ENCODE measurements around the gene SEMA4B. TPM values are rescaled to one million over a fixed set of nuclear protein-coding genes. Genes with fewer than 3 reads are reported as not detected.
A peak's percentile ranks its signal among the peaks of the same experiment; 100 is the strongest.

Gene SEMA4B
- total RNA-seq, 1 experiment from 2014 or later = 50.2 TPM

GRCh38 chr15:90189781-90190467 is 11.2 kb upstream of the SEMA4B start (continued):
- TF ChIP-seq, protein P1, sequence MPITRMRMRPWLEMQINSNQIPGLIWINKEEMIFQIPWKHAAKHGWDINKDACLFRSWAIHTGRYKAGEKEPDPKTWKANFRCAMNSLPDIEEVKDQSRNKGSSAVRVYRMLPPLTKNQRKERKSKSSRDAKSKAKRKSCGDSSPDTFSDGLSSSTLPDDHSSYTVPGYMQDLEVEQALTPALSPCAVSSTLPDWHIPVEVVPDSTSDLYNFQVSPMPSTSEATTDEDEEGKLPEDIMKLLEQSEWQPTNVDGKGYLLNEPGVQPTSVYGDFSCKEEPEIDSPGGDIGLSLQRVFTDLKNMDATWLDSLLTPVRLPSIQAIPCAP (CRISPR knock-in tag; IDR thresholded peaks at IDR 0.05) = no peak
- no peak for TF ChIP-seq RORB (CRISPR knock-in tag; IDR thresholded peaks at IDR 0.05)
- TF ChIP-seq, protein P2, sequence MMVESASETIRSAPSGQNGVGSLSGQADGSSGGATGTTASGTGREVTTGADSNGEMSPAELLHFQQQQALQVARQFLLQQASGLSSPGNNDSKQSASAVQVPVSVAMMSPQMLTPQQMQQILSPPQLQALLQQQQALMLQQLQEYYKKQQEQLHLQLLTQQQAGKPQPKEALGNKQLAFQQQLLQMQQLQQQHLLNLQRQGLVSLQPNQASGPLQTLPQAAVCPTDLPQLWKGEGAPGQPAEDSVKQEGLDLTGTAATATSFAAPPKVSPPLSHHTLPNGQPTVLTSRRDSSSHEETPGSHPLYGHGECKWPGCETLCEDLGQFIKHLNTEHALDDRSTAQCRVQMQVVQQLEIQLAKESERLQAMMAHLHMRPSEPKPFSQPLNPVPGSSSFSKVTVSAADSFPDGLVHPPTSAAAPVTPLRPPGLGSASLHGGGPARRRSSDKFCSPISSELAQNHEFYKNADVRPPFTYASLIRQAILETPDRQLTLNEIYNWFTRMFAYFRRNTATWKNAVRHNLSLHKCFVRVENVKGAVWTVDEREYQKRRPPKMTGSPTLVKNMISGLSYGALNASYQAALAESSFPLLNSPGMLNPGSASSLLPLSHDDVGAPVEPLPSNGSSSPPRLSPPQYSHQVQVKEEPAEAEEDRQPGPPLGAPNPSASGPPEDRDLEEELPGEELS (CRISPR knock-in tag; IDR thresholded peaks at IDR 0.05) = no peak
- TF ChIP-seq, protein P3, sequence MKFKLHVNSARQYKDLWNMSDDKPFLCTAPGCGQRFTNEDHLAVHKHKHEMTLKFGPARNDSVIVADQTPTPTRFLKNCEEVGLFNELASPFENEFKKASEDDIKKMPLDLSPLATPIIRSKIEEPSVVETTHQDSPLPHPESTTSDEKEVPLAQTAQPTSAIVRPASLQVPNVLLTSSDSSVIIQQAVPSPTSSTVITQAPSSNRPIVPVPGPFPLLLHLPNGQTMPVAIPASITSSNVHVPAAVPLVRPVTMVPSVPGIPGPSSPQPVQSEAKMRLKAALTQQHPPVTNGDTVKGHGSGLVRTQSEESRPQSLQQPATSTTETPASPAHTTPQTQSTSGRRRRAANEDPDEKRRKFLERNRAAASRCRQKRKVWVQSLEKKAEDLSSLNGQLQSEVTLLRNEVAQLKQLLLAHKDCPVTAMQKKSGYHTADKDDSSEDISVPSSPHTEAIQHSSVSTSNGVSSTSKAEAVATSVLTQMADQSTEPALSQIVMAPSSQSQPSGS (CRISPR knock-in tag; IDR thresholded peaks at IDR 0.05; ENCODE audit: borderline replicate concordance, low read depth) = no peak

- no peaks in the 10 kb centered on the region for H3K9me3 Mint-ChIP-seq
- H3K4me1 Mint-ChIP-seq = peaks cover 17% of the 10 kb centered on the region
- no peak for DNase-seq (ENCODE audit: low spot score)
- ATAC-seq = no peak
- H3K36me3 Mint-ChIP-seq = 0 out of 2 replicates have a peak, but pooled peaks cover 3% of the 10 kb centered on the region
- CTCF ChIA-PET = interaction anchor here (1.0 to 4.4 kb wide), 4 partner anchors 10 to 47 kb away, joined by 3 to 12 read pairs (median 7); partner anchors contain the start of gene SEMA4B
- POLR2A ChIA-PET = no interaction called here
- H3K27me3 Mint-ChIP-seq (ENCODE audit: low read depth) = no peaks in the 10 kb centered on the region
- H3K27ac Mint-ChIP-seq = peak overlapping the region; percentile 81; the same call in 1 of the 2 replicates
- no peak for TF ChIP-seq OVOL2 (CRISPR knock-in tag; IDR thresholded peaks at IDR 0.05; ENCODE audit: borderline replicate concordance)
- TF ChIP-seq E2F1 (CRISPR knock-in tag; IDR thresholded peaks at IDR 0.05) = no peak
- no peak for TF ChIP-seq ZBTB21 (CRISPR knock-in tag; IDR thresholded peaks at IDR 0.05; ENCODE audit: borderline replicate concordance)
- TF ChIP-seq PRRX2 (CRISPR knock-in tag; IDR thresholded peaks at IDR 0.05) = no peak
- no peak for TF ChIP-seq TEAD4 (CRISPR knock-in tag; IDR thresholded peaks at IDR 0.05)
- no peak for TF ChIP-seq GABPB1 (CRISPR knock-in tag; IDR thresholded peaks at IDR 0.05)
- no peak for TF ChIP-seq ZNF396 (CRISPR knock-in tag; IDR thresholded peaks at IDR 0.05; ENCODE audit: borderline replicate concordance)
- no peak overlapping the region for H3K4me3 Mint-ChIP-seq
Observed at GRCh38 chr15:90190606-90191343, 10.4 kb upstream of the SEMA4B start.

- no peak overlapping the region for H3K27ac Mint-ChIP-seq
- no peaks in the 10 kb centered on the region for H3K9me3 Mint-ChIP-seq
- ATAC-seq = no peak
- TF ChIP-seq ZNF512 (CRISPR knock-in tag; IDR thresholded peaks at IDR 0.05; ENCODE audit: borderline replicate concordance) (no peak), CREM (CRISPR knock-in tag; IDR thresholded peaks at IDR 0.05) (no peak), SOX15 (CRISPR knock-in tag; IDR thresholded peaks at IDR 0.05) (no peak), SMAD4 (CRISPR knock-in tag; IDR thresholded peaks at IDR 0.05) (no peak), NR3C1 (CRISPR knock-in tag; conservative IDR thresholded peaks at IDR 0.05; ENCODE audit: low read depth) (no peak), E2F1 (CRISPR knock-in tag; IDR thresholded peaks at IDR 0.05) (no peak), ZSCAN18 (CRISPR knock-in tag; IDR thresholded peaks at IDR 0.05) (no peak)
- no peaks in the 10 kb centered on the region for H3K27me3 Mint-ChIP-seq (ENCODE audit: low read depth)
- no peak overlapping the region for H3K4me3 Mint-ChIP-seq
- H3K36me3 Mint-ChIP-seq = 0 out of 2 replicates have a peak, but pooled peaks cover 3% of the 10 kb centered on the region
- peaks cover 17% of the 10 kb centered on the region for H3K4me1 Mint-ChIP-seq
- CTCF ChIA-PET = interaction anchor here (1.4 to 4.4 kb wide), 2 partner anchors 10 to 30 kb away, joined by 9 to 12 read pairs; partner anchors contain the start of gene SEMA4B
- no peak for DNase-seq (ENCODE audit: low spot score)
- POLR2A ChIA-PET = no interaction called here
Observed at GRCh38 chr15:90191344-90191687, 9.8 kb upstream of the SEMA4B start.

All from WTC11 (cell line).